Mucosa of rectum (tissue), 2 donors: ENCODE data around the gene NELL1.

Experiments used
- H3K27ac ChIP-seq, 2 donors: one replicate each; pipeline ENCODE4 v1.7.0; 2013; ENCODE audit warnings: inconsistent platforms in 2 of 2, low read depth in 2 of 2, low read length in 2 of 2
- H3K27me3 ChIP-seq, 2 donors: one replicate each; pipeline ENCODE4 v1.7.0; 2013; ENCODE audit warnings: low read length in 2 of 2; ENCODE audit not compliant: control insufficient read depth in 2 of 2, insufficient read depth in 2 of 2
- H3K36me3 ChIP-seq, 2 donors: one replicate each; pipeline ENCODE4 v1.7.0; 2013; ENCODE audit warnings: low read length in 2 of 2; ENCODE audit not compliant: control insufficient read depth in 2 of 2, insufficient read depth in 2 of 2
- H3K4me1 ChIP-seq, 2 donors: one replicate each; pipeline ENCODE4 v1.7.0; 2013; ENCODE audit warnings: low read length in 2 of 2, mild to moderate bottlenecking in 1 of 2; ENCODE audit not compliant: control insufficient read depth in 2 of 2, insufficient read depth in 2 of 2
- H3K4me3 ChIP-seq, 2 donors: one replicate each; pipeline ENCODE4 v1.7.0; 2013; ENCODE audit warnings: low read length in 2 of 2
- H3K9ac ChIP-seq, 2 donors: one replicate each; pipeline ENCODE4 v1.7.0; 2013; ENCODE audit warnings: low read length in 2 of 2, low read depth in 1 of 2, mild to moderate bottlenecking in 1 of 2
- H3K9me3 ChIP-seq, 2 donors: one replicate each; pipeline ENCODE4 v1.7.0; 2013; ENCODE audit warnings: low read length in 2 of 2; ENCODE audit not compliant: control insufficient read depth in 2 of 2
- donor health status: healthy.
- donor health status: Normal muscosa, but diverticular disease.

The NELL1 gene

GRCh38 chr11:21485006-21485405 lies 815.6 kb downstream of the NELL1 start:
- Histone ChIP-seq H3K27me3 (no peaks in the 10 kb centered on the region), H3K4me3 (no peak overlapping the region), H3K9ac (no peak overlapping the region), H3K27ac (no peak overlapping the region), H3K4me1 (no peaks in the 10 kb centered on the region), H3K9me3 (no peaks in the 10 kb centered on the region), H3K36me3 (no peaks in the 10 kb centered on the region)

DNA sequence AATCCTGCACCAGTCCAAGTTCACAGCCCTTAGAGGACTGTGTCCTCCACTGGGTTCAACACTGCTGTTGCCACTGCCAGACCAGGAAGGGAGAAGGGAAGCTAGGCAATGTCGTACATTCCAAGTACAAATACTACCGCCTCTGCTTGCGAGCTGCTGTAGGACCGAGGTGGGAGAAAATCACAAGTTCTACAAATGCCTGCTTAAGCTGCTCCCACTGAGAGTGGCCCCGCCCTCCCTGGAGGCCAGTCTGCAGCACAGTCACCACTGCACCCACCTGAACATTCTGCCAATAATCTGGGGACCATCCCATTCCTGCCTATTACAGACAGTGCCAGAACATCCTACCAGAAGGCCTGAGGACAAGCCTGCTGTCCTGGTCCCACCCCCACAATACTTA lies 816.0 kb downstream of the NELL1 start:
- Histone ChIP-seq H3K27me3 (no peaks in the 10 kb centered on the region), H3K4me1 (no peaks in the 10 kb centered on the region), H3K36me3 (no peaks in the 10 kb centered on the region), H3K4me3 (no peak overlapping the region), H3K9me3 (no peaks in the 10 kb centered on the region), H3K27ac (no peak overlapping the region), H3K9ac (no peak overlapping the region)

- Histone ChIP-seq H3K27ac (no peak overlapping the region), H3K4me1 (no peaks in the 10 kb centered on the region), H3K27me3 (no peaks in the 10 kb centered on the region), H3K4me3 (no peak overlapping the region), H3K36me3 (no peaks in the 10 kb centered on the region), H3K9ac (no peak overlapping the region), H3K9me3 (no peaks in the 10 kb centered on the region)
These were observed 820.2 kb downstream of the NELL1 start for GRCh38 chr11:21489416-21490115.

DNA sequence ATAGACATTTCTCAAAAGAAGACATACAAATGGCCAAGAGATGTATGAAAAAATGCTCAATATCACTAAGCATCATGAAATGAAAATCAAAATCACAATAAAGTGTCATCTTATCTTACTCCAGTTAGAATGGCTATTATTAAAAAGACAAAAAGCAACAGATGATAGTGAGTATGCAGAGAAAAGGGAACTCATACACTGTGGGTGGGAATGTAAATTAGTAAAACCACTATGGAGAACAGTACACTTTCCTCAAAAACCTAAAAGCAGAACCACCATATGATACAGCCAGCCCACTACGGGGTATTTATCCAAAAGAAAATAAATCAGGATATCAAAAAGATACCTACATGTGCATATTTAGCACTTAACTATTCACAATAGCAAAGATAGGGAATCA lies 823.5 kb downstream of the NELL1 start:
- Histone ChIP-seq H3K36me3 (no peaks in the 10 kb centered on the region), H3K9ac (no peak overlapping the region), H3K4me3 (no peak overlapping the region), H3K4me1 (no peaks in the 10 kb centered on the region), H3K9me3 (no peaks in the 10 kb centered on the region), H3K27ac (no peak overlapping the region), H3K27me3 (no peaks in the 10 kb centered on the region)

DNA sequence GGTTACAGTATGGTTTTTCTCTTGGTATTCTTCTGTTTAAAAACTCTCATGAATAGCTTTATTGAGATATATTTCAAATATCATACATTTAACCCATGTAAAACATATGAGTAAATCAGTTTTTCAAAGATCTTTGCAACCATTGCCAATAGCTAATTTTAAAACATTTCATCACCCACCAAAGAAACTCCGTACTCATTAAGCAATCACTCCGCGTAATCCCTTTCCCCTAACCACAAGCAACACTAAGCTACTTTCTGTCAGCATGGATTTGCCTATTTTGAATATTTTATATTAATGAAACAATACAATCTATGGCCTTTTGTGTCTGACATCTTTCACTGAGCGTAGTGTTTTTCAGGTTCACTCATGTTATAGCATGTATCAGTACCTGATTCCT lies 825.6 kb downstream of the NELL1 start:
- no peaks in the 10 kb centered on the region for H3K4me1 ChIP-seq

GRCh38 chr11:21495879-21496278 lies 826.5 kb downstream of the NELL1 start:
- Histone ChIP-seq H3K27me3 (no peaks in the 10 kb centered on the region), H3K27ac (no peak overlapping the region), H3K4me1 (no peaks in the 10 kb centered on the region), H3K9ac (no peak overlapping the region), H3K9me3 (no peaks in the 10 kb centered on the region), H3K36me3 (no peaks in the 10 kb centered on the region), H3K4me3 (no peak overlapping the region)

More for the DNA sequence above, 825.6 kb downstream of the NELL1 start:
- Histone ChIP-seq H3K27me3 (no peaks in the 10 kb centered on the region), H3K4me3 (no peak overlapping the region), H3K27ac (no peak overlapping the region), H3K9me3 (no peaks in the 10 kb centered on the region), H3K9ac (no peak overlapping the region), H3K36me3 (no peaks in the 10 kb centered on the region)

- H3K9ac ChIP-seq: no peak overlapping the region
- no peaks in the 10 kb centered on the region for H3K9me3 ChIP-seq
- H3K4me1 ChIP-seq: no peaks in the 10 kb centered on the region
- no peak overlapping the region for H3K27ac ChIP-seq
- no peaks in the 10 kb centered on the region for H3K36me3 ChIP-seq
- no peak overlapping the region for H3K4me3 ChIP-seq
- no peaks in the 10 kb centered on the region for H3K27me3 ChIP-seq
These were observed 831.9 kb downstream of the NELL1 start for GRCh38 chr11:21501245-21501644.

DNA sequence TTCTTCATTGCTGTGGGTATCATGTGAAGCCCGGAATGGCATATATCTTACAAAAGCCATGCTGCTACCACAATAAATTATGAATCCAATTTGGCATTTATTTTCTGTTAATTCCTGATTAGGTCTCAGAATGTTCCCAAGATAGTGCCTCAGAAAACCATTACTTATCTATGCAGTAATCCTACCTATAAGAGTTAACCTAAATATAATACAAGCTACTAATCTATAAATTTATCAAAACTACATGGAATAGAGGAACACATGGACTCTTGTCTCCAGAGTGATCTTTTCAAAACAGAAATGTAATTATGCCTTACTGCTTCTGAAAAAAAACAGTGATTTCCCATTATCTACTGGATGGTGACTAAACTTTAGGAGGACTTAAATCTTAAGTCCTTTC lies 835.7 kb downstream of the NELL1 start:
- H3K4me1 ChIP-seq: no peaks in the 10 kb centered on the region
- no peaks in the 10 kb centered on the region for H3K27me3 ChIP-seq
- H3K4me3 ChIP-seq: no peak overlapping the region
- H3K27ac ChIP-seq: no peak overlapping the region
- no peaks in the 10 kb centered on the region for H3K9me3 ChIP-seq
- no peak overlapping the region for H3K9ac ChIP-seq
- H3K36me3 ChIP-seq: no peaks in the 10 kb centered on the region

DNA sequence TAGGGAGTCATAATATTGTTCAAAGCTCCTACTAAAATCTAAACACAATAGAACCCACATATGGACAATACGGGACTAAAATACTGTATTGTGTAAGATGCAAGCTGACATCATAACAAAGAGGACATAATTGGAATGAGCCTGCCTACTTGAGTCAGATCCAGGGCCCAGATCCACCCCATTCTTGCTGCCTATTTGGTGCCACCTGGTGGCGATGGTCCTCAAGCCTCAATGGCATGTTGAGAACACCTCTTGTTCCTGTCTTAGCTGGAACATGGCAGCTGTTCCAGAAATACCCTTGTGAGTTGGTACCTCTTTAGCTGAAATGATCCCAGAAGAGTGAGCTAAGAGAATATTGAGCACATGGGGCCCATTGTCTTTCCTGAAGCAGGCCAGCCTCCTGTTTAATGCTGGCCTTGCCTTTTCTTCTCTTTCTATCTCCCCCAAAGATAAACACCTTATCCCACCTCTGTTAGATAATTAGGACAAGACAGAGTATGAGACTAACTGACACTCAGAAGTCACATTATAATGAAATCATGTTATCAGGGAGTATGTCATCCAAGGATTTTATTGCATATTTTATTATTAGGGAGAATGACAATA lies 842.6 kb downstream of the NELL1 start:
- Histone ChIP-seq H3K27me3 (no peaks in the 10 kb centered on the region), H3K27ac (no peak overlapping the region)

DNA sequence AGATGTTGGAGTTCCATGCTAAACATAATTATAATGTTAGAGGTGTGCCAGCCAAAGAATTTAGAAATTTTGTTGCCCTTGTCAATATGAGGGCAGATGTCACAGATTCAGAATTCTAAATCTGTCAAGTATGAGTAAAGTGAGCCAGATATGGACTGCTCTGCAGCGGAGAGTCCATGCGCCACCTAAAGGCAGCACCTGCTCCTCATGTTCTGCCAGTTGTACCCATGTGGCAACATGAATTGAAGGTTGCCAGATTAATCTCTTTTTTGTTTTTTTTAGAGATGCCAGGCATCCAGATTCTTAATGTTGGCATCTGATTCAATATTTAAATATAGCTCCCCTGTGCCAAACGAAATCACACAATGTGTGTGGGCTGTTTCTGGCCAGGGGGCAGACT lies 844.9 kb downstream of the NELL1 start:
- Histone ChIP-seq H3K4me1 (no peaks in the 10 kb centered on the region), H3K4me3 (no peak overlapping the region), H3K27me3 (no peaks in the 10 kb centered on the region), H3K9me3 (no peaks in the 10 kb centered on the region), H3K9ac (no peak overlapping the region), H3K27ac (no peak overlapping the region), H3K36me3 (no peaks in the 10 kb centered on the region)

More for the DNA sequence above, 842.6 kb downstream of the NELL1 start:
- Histone ChIP-seq H3K4me1 (no peaks in the 10 kb centered on the region), H3K9ac (no peak overlapping the region), H3K9me3 (no peaks in the 10 kb centered on the region), H3K4me3 (no peak overlapping the region), H3K36me3 (no peaks in the 10 kb centered on the region)
